ENCODE measurements around the gene CHN1.

Gene CHN1

DNA sequence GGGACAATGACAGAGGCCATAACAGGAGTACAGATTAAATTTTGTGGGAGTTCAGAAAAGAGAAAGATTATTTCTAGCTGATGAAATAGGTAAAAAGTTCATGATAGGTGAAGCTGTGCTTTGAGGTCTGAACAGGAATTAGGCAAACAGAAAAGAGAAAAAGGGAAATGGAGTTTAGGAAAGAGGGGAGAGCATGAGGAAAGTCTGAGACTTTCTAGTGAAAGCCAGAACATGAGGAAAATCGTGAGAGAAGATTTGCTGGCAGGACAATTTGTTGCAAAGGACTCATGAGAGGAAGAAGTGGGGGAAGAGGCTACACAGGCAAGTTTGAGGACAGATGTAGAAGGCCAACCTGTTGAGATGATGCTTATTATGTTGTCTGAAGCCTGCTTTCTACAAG lies 6.3 kb upstream of the CHN1 start:
- H3K4me3 ChIP-seq (ENCODE audit: low read depth, low read length) = no peak overlapping the region
- H3K27ac ChIP-seq = no peak overlapping the region
- no peaks in the 10 kb centered on the region for H3K27me3 ChIP-seq (replicated peaks)
- in situ Hi-C loops (cut with HindIII; ENCODE audit: low pct_ligation_motif_present, low sequenced_read_pairs) = no loop called here
- no peak for TF ChIP-seq CTCF (IDR thresholded peaks at IDR 0.05; ENCODE audit: low read depth, low read length, missing control alignments)
- H3K36me3 ChIP-seq (replicated peaks) = no peaks in the 10 kb centered on the region
- DNase-seq = no peak

DNA sequence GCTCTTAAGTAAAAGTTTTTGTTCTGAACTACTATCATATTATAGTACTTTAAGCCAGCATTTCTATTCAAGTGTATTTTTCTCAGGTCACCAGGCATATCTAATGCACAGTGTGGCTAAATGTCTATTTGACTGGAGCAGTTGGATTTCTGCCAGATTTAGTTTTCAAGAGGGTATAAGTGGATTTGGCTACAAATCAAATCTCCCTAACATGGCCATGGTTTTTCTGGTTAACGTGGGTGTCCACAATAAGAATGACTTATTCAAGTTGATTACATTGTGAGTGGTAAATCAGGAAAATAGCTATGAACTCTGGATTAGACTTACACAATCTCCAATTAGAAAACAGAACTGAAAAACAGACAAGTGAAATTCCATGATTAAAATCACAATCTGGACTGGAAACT lies 5.7 kb upstream of the CHN1 start:
- Histone ChIP-seq H3K36me3 (replicated peaks) (no peaks in the 10 kb centered on the region), H3K27me3 (replicated peaks) (no peaks in the 10 kb centered on the region), H3K4me3 (ENCODE audit: low read depth, low read length) (no peak overlapping the region), H3K27ac (no peak overlapping the region)
- in situ Hi-C loops (cut with HindIII; ENCODE audit: low pct_ligation_motif_present, low sequenced_read_pairs) = no loop called here
- no peak for DNase-seq
- TF ChIP-seq CTCF (IDR thresholded peaks at IDR 0.05; ENCODE audit: low read depth, low read length, missing control alignments) = no peak

- Histone ChIP-seq H3K4me3 (ENCODE audit: low read depth, low read length) (no peak overlapping the region), H3K36me3 (replicated peaks) (no peaks in the 10 kb centered on the region), H3K27ac (no peak overlapping the region), H3K27me3 (replicated peaks) (no peaks in the 10 kb centered on the region)
- no peak for TF ChIP-seq CTCF (IDR thresholded peaks at IDR 0.05; ENCODE audit: low read depth, low read length, missing control alignments)
- DNase-seq = no peak
- in situ Hi-C loops (cut with HindIII; ENCODE audit: low pct_ligation_motif_present, low sequenced_read_pairs) = no loop called here
These were observed 4.9 kb upstream of the CHN1 start for GRCh38 chr2:175009917-175010621.

DNA sequence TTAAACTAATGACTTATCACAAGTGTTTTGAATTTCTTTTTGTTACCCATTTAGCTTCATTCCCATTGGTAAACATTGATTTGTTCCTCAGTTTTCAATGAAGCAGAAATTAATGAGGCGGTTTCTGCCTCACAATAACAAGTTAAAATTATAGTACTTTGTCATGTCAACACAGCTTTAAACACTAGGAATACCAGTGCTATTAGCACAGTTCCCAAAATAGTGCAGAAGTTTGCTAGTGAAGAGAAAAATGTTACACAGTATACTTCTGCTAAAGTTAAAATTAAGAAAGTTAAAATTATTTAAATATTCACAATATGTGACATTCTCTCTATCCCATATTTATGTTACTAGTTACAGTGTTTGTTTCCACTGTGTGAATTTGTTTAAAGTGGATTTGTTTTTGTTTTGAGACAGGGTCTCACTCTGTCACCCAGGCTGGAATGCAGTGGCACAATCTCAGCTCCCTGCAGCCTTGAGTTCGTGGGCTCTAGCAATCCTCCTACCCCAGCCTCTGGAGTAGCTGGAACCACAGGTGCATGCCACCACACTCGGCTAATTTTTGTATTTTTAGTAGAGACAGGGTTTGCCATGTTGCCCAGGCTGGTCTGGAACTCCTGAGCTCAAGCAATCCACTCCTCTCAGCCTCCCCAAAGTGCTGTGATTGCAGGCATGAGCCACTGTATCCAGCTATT lies 3.8 kb upstream of the CHN1 start:
- DNase-seq = no peak
- Histone ChIP-seq H3K36me3 (replicated peaks) (no peaks in the 10 kb centered on the region), H3K4me3 (ENCODE audit: low read depth, low read length) (no peak overlapping the region), H3K27me3 (replicated peaks) (no peaks in the 10 kb centered on the region), H3K27ac (no peak overlapping the region)
- in situ Hi-C loops (cut with HindIII; ENCODE audit: low pct_ligation_motif_present, low sequenced_read_pairs) = no loop called here
- TF ChIP-seq CTCF (IDR thresholded peaks at IDR 0.05; ENCODE audit: low read depth, low read length, missing control alignments) = no peak

DNA sequence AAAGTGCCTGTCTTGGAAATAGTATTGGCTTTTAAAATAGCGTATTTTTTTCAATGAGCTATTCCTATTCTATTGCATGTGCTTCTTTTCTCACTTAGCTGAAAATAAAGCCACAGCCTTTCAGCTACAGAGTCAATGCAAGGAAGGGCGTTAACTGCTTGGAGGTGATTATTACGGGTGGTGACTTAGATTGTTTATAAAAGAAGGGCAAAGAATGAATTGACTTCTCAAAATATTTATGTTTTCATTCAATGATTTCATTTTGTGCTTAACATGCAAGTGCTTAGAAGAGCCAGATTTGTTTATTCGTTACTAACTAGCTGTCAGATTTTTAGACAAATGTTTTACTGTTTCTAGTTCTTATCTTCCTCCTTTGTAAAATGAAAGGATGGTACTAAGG lies 2.8 kb upstream of the CHN1 start:
- no peak for DNase-seq
- no peaks in the 10 kb centered on the region for H3K36me3 ChIP-seq (replicated peaks)
- no peaks in the 10 kb centered on the region for H3K27me3 ChIP-seq (replicated peaks)

More for the DNA sequence above, 2.8 kb upstream of the CHN1 start:
- Histone ChIP-seq H3K4me3 (ENCODE audit: low read depth, low read length) (no peak overlapping the region), H3K27ac (no peak overlapping the region)
- in situ Hi-C loops (cut with HindIII; ENCODE audit: low pct_ligation_motif_present, low sequenced_read_pairs) = no loop called here
- TF ChIP-seq CTCF (IDR thresholded peaks at IDR 0.05; ENCODE audit: low read depth, low read length, missing control alignments) = no peak

Data from brain microvascular endothelial cell (primary cell).